Measurements from ENCODE around the gene CAMK2G. TPM values are rescaled to one million over a fixed set of nuclear protein-coding genes. Genes with fewer than 3 reads are reported as not detected.

Gene CAMK2G
- total RNA-seq, 1 donor from 2014 or later = 36.6 TPM

DNA sequence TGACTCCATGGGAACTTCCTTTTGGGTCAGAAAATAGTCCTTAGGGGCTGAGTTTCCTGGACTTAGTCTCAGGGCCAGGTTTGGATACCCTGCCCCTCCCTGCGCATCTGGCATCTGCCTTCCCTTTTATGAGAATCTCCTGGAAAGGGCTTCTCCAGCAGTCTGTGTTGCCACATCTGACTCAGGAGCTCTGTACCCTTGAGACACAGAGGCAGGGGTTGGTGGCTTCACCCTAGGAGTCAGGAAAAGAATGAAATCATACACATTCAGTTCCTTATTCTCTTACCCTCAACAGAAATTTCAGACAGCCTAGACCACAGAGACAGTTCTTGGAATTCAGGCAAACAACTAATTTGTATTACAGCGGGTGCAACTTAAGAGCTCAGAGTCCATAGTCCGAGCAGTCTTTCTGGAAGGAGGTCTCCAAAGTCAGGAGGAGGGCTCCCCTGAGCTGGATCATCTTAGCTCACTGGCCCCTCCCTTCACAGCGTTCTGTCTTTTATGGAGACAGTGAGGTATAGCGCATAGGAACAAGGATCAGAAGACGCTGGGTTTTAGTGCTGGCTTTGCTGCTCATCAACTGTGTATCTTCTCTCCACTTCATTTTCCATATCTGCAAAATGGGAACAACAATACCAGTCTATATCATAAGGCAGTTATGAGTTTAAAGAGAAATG, 33.6 kb upstream of the CAMK2G start:
- Mint-ChIP-seq H3K4me3 (no peak overlapping the region), H3K9me3 (no peaks in the 10 kb centered on the region), H3K27me3 (ENCODE audit: insufficient read depth, low read depth) (peaks cover 21% of the 10 kb centered on the region)

DNA sequence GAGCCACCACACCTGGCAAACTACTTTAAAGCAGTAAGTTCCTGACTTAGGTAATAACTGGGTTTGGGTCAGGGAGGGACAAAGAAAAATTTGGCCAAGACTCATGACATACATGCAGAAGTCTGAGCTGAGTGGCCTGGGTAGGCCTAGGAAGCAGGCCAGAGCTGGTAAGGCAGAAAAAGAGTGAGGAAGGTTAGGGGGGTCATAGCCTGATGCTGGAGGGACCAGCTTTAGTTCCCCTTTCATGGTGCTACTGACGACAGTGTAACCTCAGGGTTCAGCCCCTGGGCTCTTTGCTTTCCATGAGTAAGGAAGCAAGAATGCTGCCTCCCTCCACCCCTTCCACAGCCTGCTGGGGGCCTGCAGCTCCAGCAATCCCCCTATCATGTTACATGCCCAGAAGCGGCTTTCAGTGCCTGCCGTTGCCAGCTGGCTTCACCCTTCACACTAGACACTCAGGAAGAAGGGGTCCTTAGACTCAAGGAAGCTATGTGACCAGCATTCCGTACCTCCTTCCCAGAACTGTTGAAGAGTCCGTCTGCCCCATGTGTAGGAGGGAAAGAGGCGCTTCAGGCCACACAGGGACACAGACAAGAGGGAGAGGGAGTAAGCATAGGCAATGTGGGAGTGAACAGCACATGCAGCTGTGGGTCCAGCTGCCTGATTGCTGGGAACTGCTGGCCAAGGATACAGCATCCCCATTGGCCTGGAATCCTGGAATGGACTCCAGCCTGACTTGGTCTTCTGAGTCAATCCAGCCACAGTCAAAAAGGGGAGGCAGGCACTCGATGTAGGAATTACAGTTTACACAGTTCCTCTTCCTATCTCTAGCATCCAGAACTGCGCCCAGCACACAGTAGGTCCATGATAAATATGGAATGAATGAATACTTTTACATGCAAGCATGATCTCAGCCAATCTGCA, 32.4 kb upstream of the CAMK2G start:
- no peaks in the 10 kb centered on the region for H3K9me3 Mint-ChIP-seq
- no peaks in the 10 kb centered on the region for H4K20me1 ChIP-seq (ENCODE audit: low read depth)

More for the DNA sequence above, 33.6 kb upstream of the CAMK2G start:
- Histone ChIP-seq H3K79me2 (ENCODE audit: low read depth) (no peaks in the 10 kb centered on the region), H3K27me3 (peaks cover 33% of the 10 kb centered on the region), H3K36me3 (no peaks in the 10 kb centered on the region), H2AFZ (replicated peaks) (no peak overlapping the region), H3K27ac (no peak overlapping the region), H4K20me1 (ENCODE audit: low read depth) (no peaks in the 10 kb centered on the region), H3K4me2 (no peak overlapping the region), H3F3A (ENCODE audit: low read depth) (peaks cover 30% of the 10 kb centered on the region), H3K4me1 (peaks cover 12% of the 10 kb centered on the region), H3K9me3 (ENCODE audit: low read depth) (no peaks in the 10 kb centered on the region), H3K4me3 (no peak overlapping the region), H3K9ac (no peak overlapping the region)
- no peak for DNase-seq (ENCODE audit: low spot score)
- H3K36me3 Mint-ChIP-seq = no peaks in the 10 kb centered on the region
- TF ChIP-seq, protein P1, sequence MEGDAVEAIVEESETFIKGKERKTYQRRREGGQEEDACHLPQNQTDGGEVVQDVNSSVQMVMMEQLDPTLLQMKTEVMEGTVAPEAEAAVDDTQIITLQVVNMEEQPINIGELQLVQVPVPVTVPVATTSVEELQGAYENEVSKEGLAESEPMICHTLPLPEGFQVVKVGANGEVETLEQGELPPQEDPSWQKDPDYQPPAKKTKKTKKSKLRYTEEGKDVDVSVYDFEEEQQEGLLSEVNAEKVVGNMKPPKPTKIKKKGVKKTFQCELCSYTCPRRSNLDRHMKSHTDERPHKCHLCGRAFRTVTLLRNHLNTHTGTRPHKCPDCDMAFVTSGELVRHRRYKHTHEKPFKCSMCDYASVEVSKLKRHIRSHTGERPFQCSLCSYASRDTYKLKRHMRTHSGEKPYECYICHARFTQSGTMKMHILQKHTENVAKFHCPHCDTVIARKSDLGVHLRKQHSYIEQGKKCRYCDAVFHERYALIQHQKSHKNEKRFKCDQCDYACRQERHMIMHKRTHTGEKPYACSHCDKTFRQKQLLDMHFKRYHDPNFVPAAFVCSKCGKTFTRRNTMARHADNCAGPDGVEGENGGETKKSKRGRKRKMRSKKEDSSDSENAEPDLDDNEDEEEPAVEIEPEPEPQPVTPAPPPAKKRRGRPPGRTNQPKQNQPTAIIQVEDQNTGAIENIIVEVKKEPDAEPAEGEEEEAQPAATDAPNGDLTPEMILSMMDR (IDR thresholded peaks at IDR 0.05) = no peak
- TF ChIP-seq EZH2phosphoT487 (IDR thresholded peaks at IDR 0.05) (no peak), EZH2 (IDR thresholded peaks at IDR 0.05) (no peak)
- H3K27ac Mint-ChIP-seq = peak overlapping the region; percentile 44
- H3K4me1 Mint-ChIP-seq = peaks cover 54% of the 10 kb centered on the region

DNA sequence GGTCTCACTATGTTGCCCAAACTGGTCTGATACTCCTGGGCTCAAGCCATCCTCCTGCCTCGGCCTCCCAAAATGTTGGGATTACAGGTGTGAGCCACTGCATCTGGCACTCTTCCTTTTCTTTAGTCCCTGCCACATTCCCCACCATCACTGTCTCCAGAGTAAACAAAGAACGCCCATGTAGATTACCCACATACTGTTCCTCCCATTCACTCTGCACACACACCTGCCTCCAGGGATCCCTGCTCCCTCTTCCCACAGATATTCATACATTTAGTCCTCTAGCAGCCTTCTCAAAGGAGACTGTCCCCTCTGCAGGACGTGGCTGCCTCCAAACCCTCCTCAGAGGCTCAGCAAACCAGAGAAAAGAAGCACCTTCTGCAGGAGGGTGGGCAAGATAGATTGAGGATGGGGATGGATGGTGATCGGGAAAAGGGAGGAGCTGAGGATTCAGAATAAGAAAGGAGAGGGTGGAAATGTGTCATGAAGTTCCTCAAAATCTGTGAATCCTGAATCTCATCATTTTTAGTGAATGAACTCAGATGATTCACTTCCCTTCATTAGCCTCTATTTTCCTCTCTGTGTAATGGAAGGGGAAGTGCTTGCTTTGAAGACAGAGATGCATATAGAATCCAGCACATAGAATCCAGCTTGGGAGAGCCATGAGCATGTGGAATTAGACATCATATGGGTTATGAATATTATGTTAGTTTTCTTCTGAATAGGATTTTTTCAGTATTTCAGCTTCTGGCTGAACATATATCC, 31.1 kb upstream of the CAMK2G start:
- Histone ChIP-seq H4K20me1 (ENCODE audit: low read depth) (no peaks in the 10 kb centered on the region), H3K4me2 (no peak overlapping the region), H3K27ac (no peak overlapping the region), H3K9me3 (ENCODE audit: low read depth) (no peaks in the 10 kb centered on the region), H3K4me3 (no peak overlapping the region), H3K9ac (no peak overlapping the region), H3K4me1 (peaks cover 12% of the 10 kb centered on the region), H3K79me2 (ENCODE audit: low read depth) (no peaks in the 10 kb centered on the region), H2AFZ (replicated peaks) (peak overlapping the region; percentile 36), H3F3A (ENCODE audit: low read depth) (peaks cover 30% of the 10 kb centered on the region), H3K27me3 (peaks cover 14% of the 10 kb centered on the region), H3K36me3 (no peaks in the 10 kb centered on the region)
- Mint-ChIP-seq H3K27ac (peak overlapping the region; percentile 58), H3K36me3 (no peaks in the 10 kb centered on the region), H3K4me1 (peaks cover 43% of the 10 kb centered on the region), H3K27me3 (ENCODE audit: insufficient read depth, low read depth) (peaks cover 3% of the 10 kb centered on the region), H3K9me3 (no peaks in the 10 kb centered on the region), H3K4me3 (no peak overlapping the region)
- DNase-seq (ENCODE audit: low spot score) = no peak
- TF ChIP-seq EZH2phosphoT487 (IDR thresholded peaks at IDR 0.05) (no peak), EZH2 (IDR thresholded peaks at IDR 0.05) (no peak)

More for the DNA sequence above, 32.4 kb upstream of the CAMK2G start:
- Histone ChIP-seq H3K36me3 (no peaks in the 10 kb centered on the region), H3K9ac (no peak overlapping the region), H3K4me3 (no peak overlapping the region), H3K4me1 (peaks cover 12% of the 10 kb centered on the region), H3K9me3 (ENCODE audit: low read depth) (no peaks in the 10 kb centered on the region), H3K27ac (peak overlapping the region; percentile 23), H3K27me3 (peaks cover 22% of the 10 kb centered on the region), H3F3A (ENCODE audit: low read depth) (peaks cover 30% of the 10 kb centered on the region), H3K79me2 (ENCODE audit: low read depth) (no peaks in the 10 kb centered on the region), H2AFZ (replicated peaks) (peak overlapping the region; percentile 94), H3K4me2 (peak overlapping the region; percentile 50)
- Mint-ChIP-seq H3K36me3 (no peaks in the 10 kb centered on the region), H3K4me3 (peak overlapping the region; percentile 27), H3K27ac (peak overlapping the region; percentile 92), H3K4me1 (peaks cover 52% of the 10 kb centered on the region), H3K27me3 (ENCODE audit: insufficient read depth, low read depth) (peaks cover 12% of the 10 kb centered on the region)
- TF ChIP-seq, protein P1 (IDR thresholded peaks at IDR 0.05) = no peak
- no peak for TF ChIP-seq EZH2phosphoT487 (IDR thresholded peaks at IDR 0.05)
- TF ChIP-seq EZH2 (IDR thresholded peaks at IDR 0.05) = no peak
- DNase-seq (ENCODE audit: low spot score) = peak; percentile 81

Data from neural progenitor cell (in vitro differentiated cells).